ENCODE data around the gene ZDHHC7. TPM values are rescaled to one million over a fixed set of nuclear protein-coding genes. Genes with fewer than 3 reads are reported as not detected.

Gene ZDHHC7
- total RNA-seq, 4 donors from 2014 or later = 55.3 to 77.5 (median 66.3) TPM

- no peaks in the 10 kb centered on the region for H3K9me3 ChIP-seq
- H3K4me3 ChIP-seq = no peak overlapping the region
- 43 to 49% methylated on average over 6 to 7 of the region's 7 CpGs for WGBS, 2 donors (ENCODE audit: low coverage in 1 of 2)
- no peaks in the 10 kb centered on the region for H3K27me3 ChIP-seq
- peaks cover 0 to 65% (median 36%) of the 10 kb centered on the region in 3 donors for H3K4me1 ChIP-seq
- no peak for ATAC-seq
- H3K36me3 ChIP-seq = no peaks in the 10 kb centered on the region
- H3K27ac ChIP-seq = no peak overlapping the region
- TF ChIP-seq POLR2AphosphoS5 (IDR thresholded peaks at IDR 0.05) = no peak
- TF ChIP-seq CTCF (IDR thresholded peaks at IDR 0.05) = no peak
- no peak for TF ChIP-seq POLR2A (IDR thresholded peaks at IDR 0.05)
- TF ChIP-seq EP300 (IDR thresholded peaks at IDR 0.05) = no peak
Measured at GRCh38 chr16:84926462-84926861, 84.9 kb downstream of the ZDHHC7 start.

- no peaks in the 10 kb centered on the region for H3K36me3 ChIP-seq
- peaks cover 0 to 69% (median 36%) of the 10 kb centered on the region in 3 donors for H3K4me1 ChIP-seq
- WGBS, 2 donors (ENCODE audit: low coverage in 1 of 2) = 61 to 94% methylated on average over 2 to 10 of the region's 19 CpGs
- peak overlapping the region in 1 of 4 donors; percentile 80 for H3K27ac ChIP-seq
- no peak overlapping the region for H3K4me3 ChIP-seq
- ATAC-seq = no peak
- no peaks in the 10 kb centered on the region for H3K9me3 ChIP-seq
- no peaks in the 10 kb centered on the region for H3K27me3 ChIP-seq
- TF ChIP-seq CTCF (IDR thresholded peaks at IDR 0.05) = peak in 1 of 4 experiments; percentile 19
- TF ChIP-seq POLR2AphosphoS5 (IDR thresholded peaks at IDR 0.05) = no peak
Measured at GRCh38 chr16:84925773-84926372, 85.5 kb downstream of the ZDHHC7 start.

- no peak for ATAC-seq
- H3K4me1 ChIP-seq = peaks cover 0 to 69% (median 36%) of the 10 kb centered on the region in 3 donors
- TF ChIP-seq CTCF (IDR thresholded peaks at IDR 0.05) (peak in 3 of 4 experiments; percentile 59 to 84 (median 69)), POLR2AphosphoS5 (IDR thresholded peaks at IDR 0.05) (no peak), POLR2A (IDR thresholded peaks at IDR 0.05) (no peak), EP300 (IDR thresholded peaks at IDR 0.05) (no peak)
- H3K9me3 ChIP-seq = no peaks in the 10 kb centered on the region
- H3K27ac ChIP-seq = peak overlapping the region in 2 of 4 donors; percentile 48 to 80
- no peaks in the 10 kb centered on the region for H3K27me3 ChIP-seq
- no peaks in the 10 kb centered on the region for H3K36me3 ChIP-seq
- H3K4me3 ChIP-seq = no peak overlapping the region
- WGBS, 2 donors (ENCODE audit: low coverage in 1 of 2) = no CpG with 5 or more reads among the region's 11 CpGs
Measured at GRCh38 chr16:84925092-84925772, 86.1 kb downstream of the ZDHHC7 start.

GRCh38 chr16:84924331-84925091, 86.8 kb downstream of the ZDHHC7 start:
- Histone ChIP-seq H3K4me1 (peaks cover 0 to 69% (median 33%) of the 10 kb centered on the region in 3 donors), H3K27ac (peak overlapping the region in 3 of 4 donors; percentile 12 to 80 (median 48)), H3K27me3 (no peaks in the 10 kb centered on the region), H3K9me3 (no peaks in the 10 kb centered on the region), H3K4me3 (no peak overlapping the region), H3K36me3 (no peaks in the 10 kb centered on the region)
- 67 to 77% methylated on average over 4 to 8 of the region's 23 CpGs for WGBS, 2 donors (ENCODE audit: low coverage in 1 of 2)
- no peak for ATAC-seq
- no peak for TF ChIP-seq CTCF (IDR thresholded peaks at IDR 0.05)
- TF ChIP-seq POLR2A (IDR thresholded peaks at IDR 0.05) = no peak
- TF ChIP-seq EP300 (IDR thresholded peaks at IDR 0.05) = no peak
- no peak for TF ChIP-seq POLR2AphosphoS5 (IDR thresholded peaks at IDR 0.05)

Other genes with a start within 250 kb of the ZDHHC7 start
- 100 to 1,000 TPM; 174 to 411 (median 219) TPM for gene CRISPLD2, start 191.6 kb downstream of the ZDHHC7 start, total RNA-seq
- 10 to 100 TPM; 14.8 to 43.4 (median 28.5) TPM for gene KIAA0513, start 16.3 kb upstream of the ZDHHC7 start, total RNA-seq
- not detected for gene CIBAR2, start 100.9 kb upstream of the ZDHHC7 start, total RNA-seq

Data from gastroesophageal sphincter (tissue), 4 donors.